Mesendoderm (in vitro differentiated cells): ENCODE measurements around the gene TRA2A.

Experiments
- DNase-seq: peaks from one replicate; pipeline ENCODE4 v3.0.0; 2013
- H2AK5ac ChIP-seq: 2 replicates; pipeline ENCODE4 v1.6.1; 2013; ENCODE audit warnings: low read length, inconsistent platforms
- H2BK120ac ChIP-seq: 2 replicates; pipeline ENCODE4 v1.6.1; 2013; ENCODE audit warnings: low read depth, mild to moderate bottlenecking, low read length, moderate library complexity, mixed read lengths
- H2BK15ac ChIP-seq: replicated peaks from 2 replicates; pipeline ENCODE4 v1.6.1; 2013; ENCODE audit warnings: low read depth, mild to moderate bottlenecking, moderate library complexity
- H2BK5ac ChIP-seq: 2 replicates; pipeline ENCODE4 v1.6.1; 2013; ENCODE audit warnings: low read length, inconsistent platforms
- H3K18ac ChIP-seq: 2 replicates; pipeline ENCODE4 v1.6.1; 2013; ENCODE audit warnings: mild to moderate bottlenecking, low read length, mixed read lengths
- H3K23ac ChIP-seq: one replicate; pipeline ENCODE4 v1.6.1; 2013; ENCODE audit warnings: low read length
- H3K27ac ChIP-seq: 2 replicates; pipeline ENCODE4 v1.5.1; 2013; ENCODE audit warnings: low read depth, mild to moderate bottlenecking, inconsistent platforms, low read length, moderate library complexity
- H3K27me3 ChIP-seq: 2 replicates; pipeline ENCODE4 v1.6.1; 2013; ENCODE audit warnings: low read length, control low read depth, mild to moderate bottlenecking, inconsistent platforms; ENCODE audit not compliant: insufficient read depth, poor library complexity
- H3K36me3 ChIP-seq: 2 replicates; pipeline ENCODE4 v1.6.1; 2013; ENCODE audit warnings: low read length, inconsistent platforms; ENCODE audit not compliant: control insufficient read depth, insufficient read depth
- H3K4ac ChIP-seq: one replicate; pipeline ENCODE4 v1.6.1; 2013; ENCODE audit warnings: low read depth, mild to moderate bottlenecking, low read length, moderate library complexity
- H3K4me1 ChIP-seq: 2 replicates; pipeline ENCODE4 v1.6.1; 2013; ENCODE audit warnings: low read depth, low read length, inconsistent platforms; ENCODE audit not compliant: control insufficient read depth
- H3K4me2 ChIP-seq: 2 replicates; pipeline ENCODE4 v1.6.1; 2013; ENCODE audit warnings: low read length
- H3K4me3 ChIP-seq: 2 replicates; pipeline ENCODE4 v1.5.1; 2013; ENCODE audit warnings: mild to moderate bottlenecking, low read length
- H3K56ac ChIP-seq: one replicate; pipeline ENCODE4 v1.6.1; 2013; ENCODE audit warnings: low read length
- H3K79me1 ChIP-seq: 2 replicates; pipeline ENCODE4 v1.6.1; 2013; ENCODE audit warnings: low read length, inconsistent platforms
- H3K79me2 ChIP-seq: 2 replicates; pipeline ENCODE4 v1.6.1; 2013; ENCODE audit warnings: mild to moderate bottlenecking, low read length; ENCODE audit not compliant: control insufficient read depth, insufficient read depth
- H3K9ac ChIP-seq: 2 replicates; pipeline ENCODE4 v1.6.1; 2013; ENCODE audit warnings: low read length, inconsistent platforms
- H4K5ac ChIP-seq: one replicate; pipeline ENCODE4 v1.6.1; 2013; ENCODE audit warnings: low read length
- H4K8ac ChIP-seq: one replicate; pipeline ENCODE4 v1.6.1; 2013; ENCODE audit warnings: low read depth, mild to moderate bottlenecking, control low read depth, low read length, moderate library complexity
- WGBS: extraction: QIAGEN DNeasy Blood & Tissue Kit; methylation state at CpG from one replicate; pipeline ENCODE4 v1.1.7; 2013; ENCODE audit warnings: low lambda C conversion rate, missing lambda C conversion rate; ENCODE audit not compliant: insufficient coverage; ENCODE audit errors: extremely low coverage; 5-methylcytosine and 5-hydroxymethylcytosine counted together

The TRA2A gene

DNA sequence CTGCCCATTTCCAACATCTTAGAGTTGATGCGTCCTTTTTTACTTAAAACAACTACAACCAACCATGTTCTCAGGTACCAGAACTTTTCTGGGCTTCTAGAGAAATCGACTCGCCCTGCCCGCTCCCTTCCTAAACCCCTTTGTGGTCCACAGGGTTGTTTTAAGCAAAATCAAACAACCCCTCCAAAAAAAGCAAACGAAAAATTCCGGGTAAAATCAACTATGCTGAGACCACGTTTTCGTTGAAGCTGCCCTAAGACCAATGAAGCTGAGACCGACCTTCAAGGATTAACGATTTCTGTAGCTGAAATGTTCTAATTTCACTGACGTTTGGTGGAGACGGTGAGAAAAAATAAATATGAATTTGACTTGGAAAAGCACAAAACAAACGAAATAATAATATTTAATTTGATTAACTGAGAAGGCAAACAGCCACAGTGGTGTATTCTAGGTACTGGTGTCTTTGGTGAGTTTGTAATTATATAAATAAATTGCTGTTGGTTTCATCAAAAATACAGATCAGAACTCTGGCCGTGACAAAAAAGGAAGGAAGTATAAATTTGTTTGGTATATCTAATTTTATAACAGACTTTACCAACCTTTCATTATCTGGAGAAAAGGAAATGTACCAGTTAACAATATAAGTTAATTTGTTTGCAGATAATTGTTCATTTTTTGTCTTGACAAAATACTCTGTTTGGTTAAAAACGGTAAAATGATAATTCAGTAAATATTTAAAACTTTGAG, 56.8 kb downstream of the TRA2A start:
- WGBS = no CpG with 5 or more reads among the region's 15 CpGs
- no peaks in the 10 kb centered on the region for H3K27me3 ChIP-seq

GRCh38 chr7:23474094-23474828, 57.5 kb downstream of the TRA2A start:
- Histone ChIP-seq H3K56ac (peak overlapping the region; percentile 99), H3K4ac (peak overlapping the region; percentile 97), H3K4me1 (peaks cover 2% of the 10 kb centered on the region), H2BK120ac (peak overlapping the region; percentile 35), H3K23ac (peak overlapping the region; percentile 31), H3K79me2 (peaks cover 22% of the 10 kb centered on the region), H3K79me1 (peaks cover 2% of the 10 kb centered on the region), H4K8ac (peak overlapping the region; percentile 3), H3K9ac (peak overlapping the region; percentile 98), H3K36me3 (no peaks in the 10 kb centered on the region), H2AK5ac (no peak overlapping the region), H2BK15ac (no peak overlapping the region), H2BK5ac (peak overlapping the region; percentile 93), H3K4me2 (peak overlapping the region; percentile 89), H3K18ac (peak overlapping the region; percentile 99), H3K27me3 (no peaks in the 10 kb centered on the region), H3K4me3 (peak overlapping the region; percentile 73), H3K27ac (peak overlapping the region; percentile 100), H4K5ac (no peak overlapping the region)
- peak; percentile 100 for DNase-seq
- WGBS = no CpG with 5 or more reads among the region's 66 CpGs

More for the DNA sequence above, 56.8 kb downstream of the TRA2A start:
- no peaks in the 10 kb centered on the region for H3K36me3 ChIP-seq
- no peak for DNase-seq
- peak overlapping the region; percentile 91 for H3K18ac ChIP-seq
- no peak overlapping the region for H3K23ac ChIP-seq
- no peak overlapping the region for H2BK15ac ChIP-seq
- H3K79me2 ChIP-seq = peaks cover 15% of the 10 kb centered on the region
- H3K79me1 ChIP-seq = peaks cover 2% of the 10 kb centered on the region
- peak overlapping the region; percentile 100 for H3K27ac ChIP-seq
- H3K9ac ChIP-seq = peak overlapping the region; percentile 95
- peaks cover 2% of the 10 kb centered on the region for H3K4me1 ChIP-seq
- no peak overlapping the region for H4K8ac ChIP-seq
- peak overlapping the region; percentile 91 for H2BK120ac ChIP-seq
- H3K4me3 ChIP-seq = peak overlapping the region; percentile 73
- H2AK5ac ChIP-seq = no peak overlapping the region
- H3K4ac ChIP-seq = peak overlapping the region; percentile 83
- H3K4me2 ChIP-seq = peak overlapping the region; percentile 77
- peak overlapping the region; percentile 94 for H3K56ac ChIP-seq
- no peak overlapping the region for H4K5ac ChIP-seq
- peak overlapping the region; percentile 89 for H2BK5ac ChIP-seq

DNA sequence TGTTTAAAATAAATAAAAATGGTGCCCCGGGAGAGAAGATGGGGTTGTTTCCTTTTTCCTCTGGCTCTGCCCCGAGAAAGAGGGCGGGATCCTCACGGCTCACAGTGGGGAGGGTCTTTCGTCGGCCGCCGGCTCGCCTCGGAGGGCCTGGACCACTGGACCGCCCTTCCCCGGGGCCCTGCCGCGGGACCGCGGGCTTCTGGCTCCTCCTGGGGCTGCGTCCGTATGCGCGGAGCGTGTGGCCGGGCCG, 58.0 kb downstream of the TRA2A start:
- Histone ChIP-seq H3K56ac (peak overlapping the region; percentile 99), H3K4me3 (peak overlapping the region; percentile 71), H3K4me2 (peak overlapping the region; percentile 89), H3K18ac (peak overlapping the region; percentile 99), H3K4me1 (peaks cover 2% of the 10 kb centered on the region), H3K9ac (peak overlapping the region; percentile 98), H3K36me3 (no peaks in the 10 kb centered on the region), H2BK120ac (peak overlapping the region; percentile 35), H4K5ac (no peak overlapping the region), H3K27ac (peak overlapping the region; percentile 100), H3K23ac (peak overlapping the region; percentile 31), H2BK5ac (peak overlapping the region; percentile 93), H3K79me2 (peaks cover 26% of the 10 kb centered on the region), H3K4ac (peak overlapping the region; percentile 97), H2BK15ac (no peak overlapping the region), H4K8ac (peak overlapping the region; percentile 3), H3K27me3 (no peaks in the 10 kb centered on the region), H2AK5ac (no peak overlapping the region), H3K79me1 (peaks cover 2% of the 10 kb centered on the region)
- WGBS = no CpG with 5 or more reads among the region's 23 CpGs
- DNase-seq = peak; percentile 71

DNA sequence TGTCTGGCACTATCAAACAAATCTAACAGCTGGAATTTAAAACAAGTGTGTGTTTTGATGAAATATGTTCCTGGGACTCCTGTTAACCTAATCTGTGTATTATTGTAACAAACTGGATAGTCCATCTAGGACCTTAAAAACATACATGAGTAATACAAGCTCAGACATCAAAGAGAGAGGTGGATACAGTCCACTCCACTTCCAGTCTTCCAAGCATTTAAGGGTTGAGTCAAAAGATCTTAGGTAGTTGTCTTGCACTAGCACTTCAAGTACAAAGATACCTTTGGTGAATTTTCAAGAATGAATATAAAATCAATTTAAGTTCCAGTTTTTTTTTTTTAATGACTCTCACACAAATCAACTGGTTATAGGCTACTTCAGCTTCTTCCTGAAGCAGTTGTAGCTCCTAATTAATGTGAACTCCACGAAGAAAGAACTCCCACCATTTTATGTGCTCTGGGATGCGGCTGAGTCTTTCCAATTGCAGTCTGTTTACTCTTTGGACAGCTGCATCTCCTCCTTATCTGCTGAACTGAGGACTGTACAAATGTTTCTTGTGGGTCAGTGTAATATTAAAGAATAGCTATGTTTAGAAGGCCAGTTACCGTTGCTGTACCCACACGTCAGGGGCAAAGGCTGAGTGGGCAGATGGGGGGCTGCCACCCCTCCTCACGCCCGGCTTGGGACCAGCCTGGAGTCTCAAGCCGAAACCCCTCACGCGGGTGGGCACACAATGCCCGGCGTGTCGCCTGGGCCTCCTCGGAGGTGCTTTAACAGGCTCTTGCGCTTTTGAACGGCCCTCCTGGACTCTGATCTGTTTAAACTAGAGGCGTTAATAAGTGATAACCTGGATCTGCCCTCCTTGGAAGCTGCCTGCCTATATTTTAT, 58.6 kb downstream of the TRA2A start:
- H4K5ac ChIP-seq = no peak overlapping the region
- H3K4me2 ChIP-seq = peak overlapping the region; percentile 89
- H3K9ac ChIP-seq = peak overlapping the region; percentile 98
- peak overlapping the region; percentile 100 for H3K27ac ChIP-seq
- H3K36me3 ChIP-seq = no peaks in the 10 kb centered on the region
- H2BK15ac ChIP-seq = no peak overlapping the region
- H3K4me3 ChIP-seq = peak overlapping the region; percentile 71
- H3K79me1 ChIP-seq = peaks cover 2% of the 10 kb centered on the region
- no peaks in the 10 kb centered on the region for H3K27me3 ChIP-seq
- H2BK5ac ChIP-seq = peak overlapping the region; percentile 87
- H2BK120ac ChIP-seq = peak overlapping the region; percentile 35
- H3K4ac ChIP-seq = peak overlapping the region; percentile 97
- peak overlapping the region; percentile 3 for H4K8ac ChIP-seq
- WGBS = no CpG with 5 or more reads among the region's 16 CpGs
- peak overlapping the region; percentile 81 for H2AK5ac ChIP-seq
- no peak for DNase-seq
- peak overlapping the region; percentile 97 for H3K23ac ChIP-seq
- peaks cover 29% of the 10 kb centered on the region for H3K79me2 ChIP-seq
- H3K18ac ChIP-seq = peak overlapping the region; percentile 99
- peak overlapping the region; percentile 99 for H3K56ac ChIP-seq
- H3K4me1 ChIP-seq = peaks cover 2% of the 10 kb centered on the region

DNA sequence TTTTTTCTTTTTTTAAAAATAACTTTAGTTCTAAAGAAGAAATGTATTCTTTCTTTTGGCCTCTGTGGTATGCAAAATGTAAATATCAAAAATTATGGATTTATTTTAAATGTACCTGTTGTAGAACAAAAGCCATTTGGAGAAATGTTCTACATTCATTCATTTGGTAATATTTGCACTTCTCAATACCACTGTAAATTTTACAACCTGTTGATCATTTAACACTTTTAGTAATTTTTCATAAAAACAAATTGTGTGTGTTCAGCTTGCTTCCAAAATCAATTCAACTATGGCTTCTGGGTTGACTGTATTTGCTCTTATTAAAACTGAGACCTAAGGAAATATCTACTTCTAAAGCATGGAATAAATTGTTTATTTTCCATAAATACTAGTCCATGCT, 59.2 kb downstream of the TRA2A start:
- Histone ChIP-seq H3K4ac (no peak overlapping the region), H3K27me3 (no peaks in the 10 kb centered on the region), H3K27ac (no peak overlapping the region), H2BK15ac (no peak overlapping the region), H3K36me3 (no peaks in the 10 kb centered on the region), H3K79me2 (peaks cover 36% of the 10 kb centered on the region), H4K8ac (no peak overlapping the region), H3K9ac (peak overlapping the region; percentile 98), H2BK5ac (no peak overlapping the region), H2BK120ac (no peak overlapping the region), H3K4me1 (peaks cover 2% of the 10 kb centered on the region), H3K56ac (no peak overlapping the region), H3K4me3 (no peak overlapping the region), H2AK5ac (no peak overlapping the region), H3K79me1 (peaks cover 2% of the 10 kb centered on the region), H3K18ac (no peak overlapping the region), H3K4me2 (no peak overlapping the region), H3K23ac (no peak overlapping the region), H4K5ac (no peak overlapping the region)
- no peak for DNase-seq
